Ramos (cell line): ENCODE results near the gene ABCC8.

Source experiments
- in situ Hi-C: fragments of 300-500 bp; cut with MboI; formaldehyde crosslinking; loops from one replicate; pipeline ENCODE4 v1.14.3; 2022; ENCODE audit warnings: low sequenced_read_pairs; ENCODE audit not compliant: unreplicated experiment

Gene ABCC8

DNA sequence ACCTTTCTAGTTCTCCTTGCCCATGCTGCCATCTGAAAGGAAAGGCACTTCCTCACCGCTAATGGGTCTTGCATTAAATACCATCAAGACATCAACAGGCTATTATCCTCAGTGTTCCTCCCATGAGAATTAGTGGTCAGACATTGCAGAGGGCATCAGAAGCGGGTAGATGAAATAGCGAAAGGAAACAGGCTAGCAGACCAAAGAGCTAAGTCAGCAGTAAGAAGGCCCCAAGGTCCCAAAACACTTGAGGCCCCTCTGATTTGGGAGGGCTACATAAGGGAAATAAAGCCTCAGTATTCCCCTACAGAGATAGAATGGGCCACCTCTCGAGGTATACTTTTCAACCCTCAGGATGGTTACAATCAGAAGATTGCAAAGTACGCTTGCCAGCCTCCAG is 101.1 kb downstream of the ABCC8 start:
- in situ Hi-C loops: no loop called here

DNA sequence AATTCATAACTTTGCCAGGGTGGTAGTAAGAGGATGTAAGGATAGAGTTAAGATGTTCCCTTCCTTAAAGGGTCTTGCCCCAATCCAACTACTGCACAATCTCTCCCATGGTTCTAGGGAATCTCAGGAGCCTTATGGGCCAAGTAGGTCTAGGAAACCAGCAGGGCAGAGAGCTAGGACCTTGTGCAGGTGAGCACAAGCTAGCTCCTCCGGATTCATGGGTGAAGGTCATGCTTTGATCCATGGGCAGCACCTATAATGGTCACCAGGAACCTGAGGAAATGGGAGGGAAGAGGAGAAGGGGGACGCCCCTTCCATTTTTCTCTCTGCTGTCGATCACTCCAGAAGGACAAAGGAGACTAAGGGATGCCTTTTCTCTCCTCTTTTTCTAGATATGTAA is 105.0 kb downstream of the ABCC8 start:
- in situ Hi-C loops: no loop called here

- in situ Hi-C loops: no loop called here
These were observed 106.9 kb downstream of the ABCC8 start for GRCh38 chr11:17369684-17370243.

GRCh38 chr11:17369094-17369493 is 107.6 kb downstream of the ABCC8 start:
- in situ Hi-C loops: no loop called here

DNA sequence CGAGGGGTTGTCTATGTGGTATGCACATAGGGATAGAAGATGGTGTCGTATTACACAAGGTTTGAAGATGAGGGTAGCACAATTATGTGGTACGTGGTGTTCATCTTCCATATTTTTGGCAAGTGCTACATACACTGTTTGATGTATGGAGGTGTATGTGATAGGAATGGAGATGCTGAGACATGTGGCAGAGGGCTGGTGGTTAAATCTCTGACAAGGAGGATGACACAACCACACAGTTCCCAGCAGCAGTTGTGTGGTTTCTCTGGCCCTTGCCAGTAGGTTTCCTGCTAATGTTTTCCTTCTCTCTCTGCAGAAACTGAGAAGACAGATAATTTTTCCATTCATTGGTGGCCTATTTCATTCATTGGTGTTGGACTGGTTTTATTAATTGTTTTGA is 108.1 kb downstream of the ABCC8 start:
- in situ Hi-C loops: no loop called here

DNA sequence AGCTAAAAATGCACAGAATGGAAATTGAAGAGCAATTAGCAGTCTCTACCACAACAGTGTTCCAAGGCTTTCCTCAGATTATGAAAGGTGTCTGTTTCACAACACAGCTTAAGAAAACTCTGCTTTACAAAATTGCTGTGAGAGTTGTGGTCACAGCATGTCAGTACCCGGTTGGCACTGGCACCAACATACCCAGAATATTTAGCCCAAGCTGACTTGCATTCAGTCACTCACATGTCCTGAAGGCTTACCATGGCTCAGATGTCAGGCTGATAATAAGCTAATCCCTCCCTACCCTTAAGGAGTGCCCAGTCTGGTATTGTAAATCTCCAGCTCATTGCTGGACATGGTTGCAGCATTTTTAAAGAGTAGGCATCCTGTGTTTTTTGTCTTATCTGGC is 110.2 kb downstream of the ABCC8 start:
- in situ Hi-C loops: no loop called here

DNA sequence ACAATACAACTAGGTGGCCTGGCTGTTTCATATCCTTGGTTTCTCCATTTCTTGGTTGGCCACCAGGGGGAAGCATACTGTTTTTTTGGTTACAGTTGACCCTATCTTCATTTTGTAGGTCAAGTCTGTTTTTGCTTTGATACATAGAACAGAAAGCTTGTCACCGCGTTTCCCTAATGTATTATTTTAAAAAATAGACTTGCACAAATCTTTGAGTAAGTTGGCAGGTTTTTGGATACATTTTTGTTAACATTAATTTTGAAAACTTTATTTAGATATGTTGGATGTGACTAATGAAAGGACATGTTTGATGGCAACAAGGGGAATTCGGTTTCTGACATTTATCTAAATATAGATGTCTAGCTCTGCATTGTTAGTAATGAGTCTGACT is 122.0 kb downstream of the ABCC8 start:
- in situ Hi-C loops: no loop called here

GRCh38 chr11:17353821-17354600 is 122.6 kb downstream of the ABCC8 start:
- in situ Hi-C loops: no loop called here

DNA sequence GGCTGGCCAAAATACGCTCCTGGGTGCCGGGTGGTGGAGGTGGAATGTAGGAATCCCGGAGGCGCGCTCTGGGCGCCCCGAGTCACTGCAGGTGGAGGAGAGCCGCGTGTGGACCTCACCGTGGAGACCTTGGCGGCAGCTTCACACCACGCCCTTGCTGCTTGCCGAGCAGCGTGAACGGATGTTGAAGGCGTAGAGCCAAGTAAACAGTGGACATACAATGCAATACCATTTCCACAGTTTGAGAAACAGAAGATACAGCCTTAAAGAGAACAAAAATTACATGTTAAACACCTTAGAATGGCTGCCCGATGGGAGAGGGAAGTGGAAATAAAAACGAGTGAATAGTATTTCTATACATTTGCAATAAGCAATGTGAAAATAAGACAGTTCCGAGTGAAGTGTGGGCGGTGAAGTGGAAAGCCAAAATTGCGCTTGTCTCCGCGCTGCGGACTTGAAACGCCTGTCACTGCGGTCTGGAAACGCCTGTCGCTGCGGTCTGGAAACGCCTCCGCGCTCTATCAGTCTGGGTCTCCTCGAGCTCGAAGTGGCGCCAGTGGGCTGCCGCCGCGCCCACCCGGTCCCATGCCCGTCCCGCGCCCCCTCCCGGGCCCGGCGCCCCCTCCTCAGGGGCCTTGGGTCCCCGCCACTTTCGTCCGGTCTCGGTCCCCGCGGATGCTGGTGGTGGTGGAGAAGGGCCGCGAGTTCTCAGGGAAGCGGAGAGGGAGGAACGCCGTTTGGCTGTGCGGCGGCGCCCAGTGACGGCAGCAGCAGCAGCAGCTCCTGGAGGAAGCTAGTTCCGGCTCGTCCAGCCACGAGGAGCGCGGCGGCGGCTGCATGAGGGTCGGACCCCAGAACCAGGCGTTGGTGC is 123.5 kb downstream of the ABCC8 start:
- in situ Hi-C loops: no loop called here

DNA sequence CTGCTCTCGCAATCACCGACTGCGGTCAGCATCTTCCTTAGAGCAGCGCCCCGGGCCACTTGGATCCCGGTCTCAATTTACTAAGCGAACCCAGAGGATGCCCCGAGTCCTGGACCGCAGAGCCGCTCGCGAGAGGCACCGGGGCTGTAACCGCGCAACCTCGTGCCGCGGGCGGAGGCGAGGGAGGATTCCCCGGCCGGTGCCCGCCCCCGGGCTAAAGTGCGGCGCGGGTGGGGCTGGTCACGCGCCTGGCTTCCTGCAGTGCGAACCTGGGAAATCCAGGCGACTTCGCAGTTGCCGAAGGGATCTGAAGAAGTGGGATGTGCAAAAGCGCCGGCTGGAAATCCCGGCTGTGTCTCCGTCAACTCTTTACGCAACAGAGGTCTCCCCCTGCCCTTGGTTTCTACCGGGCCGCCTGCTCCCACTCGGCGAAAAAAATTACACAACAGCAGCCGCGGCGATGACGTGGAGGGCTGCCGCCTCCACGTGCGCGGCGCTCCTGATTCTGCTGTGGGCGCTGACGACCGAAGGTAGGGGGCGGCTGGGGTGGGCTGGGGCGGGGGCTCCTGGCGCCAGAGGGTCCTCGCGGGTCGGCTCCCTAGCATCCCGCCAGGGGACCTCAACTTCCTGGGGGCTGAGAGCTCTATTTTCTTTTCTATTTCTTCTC is 125.0 kb downstream of the ABCC8 start, which contains the start of gene NCR3LG1:
Gene NCR3LG1 (plus strand): TSS at position 291 of the 667 bp plus-strand sequence. CDS start 170 bp downstream, at position 461.
- in situ Hi-C loops: no loop called here

DNA sequence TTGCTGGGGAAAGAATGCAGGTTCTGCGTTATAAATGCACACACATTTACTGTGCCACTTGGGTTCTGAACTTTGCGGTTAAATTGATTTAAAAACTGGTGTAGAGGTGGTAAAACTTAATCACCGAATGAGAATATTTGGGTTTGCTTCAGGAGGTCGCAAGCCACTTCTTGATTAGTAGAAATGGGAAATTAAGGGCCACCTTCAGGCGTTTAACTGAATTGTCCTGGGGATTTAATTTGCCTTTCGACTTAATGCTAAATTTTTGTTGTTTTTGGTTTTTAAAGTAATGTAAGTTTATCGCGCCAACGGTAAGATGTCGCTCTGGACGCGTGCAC is 125.5 kb downstream of the ABCC8 start:
- in situ Hi-C loops: no loop called here

DNA sequence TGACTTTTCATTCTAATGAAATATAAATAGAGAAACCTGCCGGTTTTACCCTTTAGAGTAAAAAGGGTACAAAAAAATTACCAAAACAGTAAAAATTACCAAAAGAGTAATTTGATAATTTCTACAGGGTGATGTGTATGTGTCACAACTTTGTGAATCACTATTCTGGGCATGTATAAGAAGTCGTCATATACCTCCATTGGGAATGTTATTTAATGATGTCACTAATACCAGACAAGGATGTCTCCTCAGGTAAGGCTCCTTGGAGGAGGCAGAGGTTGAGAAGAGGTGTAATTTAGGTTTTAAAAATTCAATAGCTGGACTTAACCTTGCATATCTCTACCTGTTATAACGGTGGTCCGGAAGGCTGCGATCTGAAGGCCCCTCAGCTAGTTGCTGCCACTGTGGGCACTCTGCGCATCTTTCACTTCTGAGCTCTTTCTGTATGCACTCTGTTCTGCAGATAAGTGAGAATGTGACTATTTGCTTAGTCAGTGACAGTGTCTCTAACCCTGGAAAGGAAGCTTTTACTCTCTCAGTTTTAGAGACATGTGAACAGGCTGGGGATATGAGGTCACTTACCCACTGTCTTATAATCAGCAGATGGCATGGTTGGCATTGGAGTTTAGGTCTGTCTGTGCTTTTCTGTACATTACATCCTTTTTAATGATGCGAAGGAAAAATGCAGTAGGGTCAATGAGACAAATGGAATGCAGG is 126.0 kb downstream of the ABCC8 start:
- in situ Hi-C loops: no loop called here

GRCh38 chr11:17347676-17348075 is 129.0 kb downstream of the ABCC8 start:
- in situ Hi-C loops: no loop called here

- in situ Hi-C loops: no loop called here
These were observed 132.7 kb downstream of the ABCC8 start for GRCh38 chr11:17343907-17344306.

- in situ Hi-C loops: no loop called here
These were observed 133.4 kb downstream of the ABCC8 start for GRCh38 chr11:17343257-17343656.
